Effector CD8-positive, alpha-beta T cell (primary cell): ENCODE results near the gene ACTL7A.
"Not testable (repeated sequence)": the region's sequence is repeated elsewhere in the genome, so short reads cannot be mapped to it uniquely, and the experiment has no call there.

ENCODE experiments used
- DNase-seq: peaks from one replicate; lab custom pipeline; 2025; lab: John Stamatoyannopoulos, UW

The ACTL7A gene

DNA sequence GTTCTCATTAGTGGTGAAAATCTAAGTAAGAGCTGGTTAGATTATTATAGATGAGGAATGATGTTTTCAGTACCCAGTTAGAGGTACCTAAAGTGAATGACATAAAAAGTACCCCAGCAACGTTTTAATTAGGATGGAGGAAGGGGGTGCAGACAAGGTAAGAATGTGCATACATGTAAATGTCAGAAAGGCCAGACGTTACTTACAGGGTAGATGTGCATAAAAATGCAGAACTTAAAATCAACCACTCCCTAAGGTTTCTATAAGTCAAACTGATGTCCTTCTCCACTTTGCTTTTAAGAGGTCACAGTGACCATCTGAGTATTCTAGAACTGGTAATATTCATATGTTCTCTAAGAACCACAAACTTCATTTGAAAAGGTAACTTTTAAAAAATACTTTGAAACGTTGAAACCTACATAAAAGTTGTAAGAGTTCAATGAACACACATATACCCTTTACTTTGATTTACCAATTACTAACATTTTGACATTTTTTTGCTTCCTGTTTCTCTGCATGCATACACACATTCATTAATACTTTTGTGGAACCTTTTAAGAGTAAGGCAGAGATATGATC lies 18.8 kb downstream of the ACTL7A start:
- no peak for DNase-seq

DNA sequence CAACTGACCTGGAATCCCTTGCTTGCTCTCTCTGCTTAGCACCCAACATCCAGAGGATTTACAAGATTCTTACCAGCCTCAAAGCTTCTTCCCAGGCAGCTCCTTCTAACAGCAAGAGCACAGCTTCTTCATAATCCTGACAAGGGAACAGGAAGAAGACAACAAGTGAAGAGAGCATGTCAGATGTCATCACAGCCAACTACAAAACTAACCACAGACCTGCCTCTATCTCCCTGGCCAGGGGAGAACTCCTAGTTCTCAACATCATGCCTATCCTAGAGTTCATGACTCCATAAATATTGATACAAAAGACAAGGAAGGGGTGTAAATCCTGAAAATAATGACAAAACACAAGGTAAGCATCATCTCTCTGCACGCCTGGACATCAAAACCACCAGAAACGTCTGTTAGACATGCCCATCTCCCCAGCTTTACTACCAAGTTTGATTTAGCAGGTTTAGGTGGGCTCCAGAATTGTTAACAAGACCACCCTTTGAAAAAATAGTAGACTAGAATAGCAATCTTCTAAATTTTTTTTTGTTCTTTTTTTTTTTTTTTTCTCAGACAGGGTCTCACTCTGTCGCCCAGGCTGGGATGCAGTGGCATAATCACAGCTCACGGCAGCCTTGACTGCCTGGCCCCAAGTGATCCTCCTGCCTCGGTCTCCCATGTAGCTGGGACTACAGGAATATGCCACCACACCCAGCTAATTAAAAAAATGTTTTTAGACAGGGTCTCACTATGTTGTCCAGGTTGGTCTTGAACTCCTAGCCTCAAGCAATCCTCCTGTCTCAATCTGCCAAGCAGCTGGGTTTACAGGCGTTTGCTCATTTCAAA lies 20.2 kb downstream of the ACTL7A start:
- no peak for DNase-seq

DNA sequence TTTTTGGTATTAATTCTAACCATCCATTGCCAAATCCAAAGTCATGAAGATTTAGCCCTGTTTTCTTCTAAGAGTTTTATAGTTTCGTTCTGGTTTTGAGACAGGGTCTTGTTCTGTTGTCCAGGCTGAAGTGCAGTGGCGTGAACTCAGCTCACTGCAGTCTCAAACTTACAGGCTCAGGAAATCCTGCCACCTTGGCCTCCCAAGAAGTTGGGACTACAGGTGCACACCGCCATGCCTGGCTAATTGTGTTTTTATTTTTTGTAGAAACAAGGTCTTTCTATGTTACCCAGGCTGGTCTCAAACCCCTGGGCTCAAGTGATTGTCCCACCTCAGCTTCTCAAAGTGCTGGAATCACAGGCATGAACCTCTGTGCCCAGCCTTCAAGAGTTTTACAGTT lies 21.0 kb downstream of the ACTL7A start:
- DNase-seq: no peak

DNA sequence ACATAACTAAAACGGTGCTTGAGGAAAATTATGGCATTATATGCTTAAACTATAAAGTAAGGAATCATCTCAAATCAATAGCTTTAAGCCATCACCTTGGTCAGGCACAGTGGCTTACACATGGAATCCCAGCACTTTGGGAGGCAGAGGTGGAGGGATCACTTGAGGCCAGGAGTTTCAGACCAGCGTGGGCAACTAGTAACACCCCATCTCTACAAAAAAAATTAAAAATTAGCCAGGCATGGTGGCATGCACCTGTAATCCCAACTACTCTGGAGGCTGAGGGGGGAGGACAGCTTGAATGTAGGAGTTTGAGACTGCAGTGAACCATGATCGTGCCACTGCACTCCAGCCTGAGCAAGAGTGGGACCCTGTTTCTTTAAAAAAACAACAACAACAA lies 22.6 kb downstream of the ACTL7A start:
- DNase-seq: no peak

DNA sequence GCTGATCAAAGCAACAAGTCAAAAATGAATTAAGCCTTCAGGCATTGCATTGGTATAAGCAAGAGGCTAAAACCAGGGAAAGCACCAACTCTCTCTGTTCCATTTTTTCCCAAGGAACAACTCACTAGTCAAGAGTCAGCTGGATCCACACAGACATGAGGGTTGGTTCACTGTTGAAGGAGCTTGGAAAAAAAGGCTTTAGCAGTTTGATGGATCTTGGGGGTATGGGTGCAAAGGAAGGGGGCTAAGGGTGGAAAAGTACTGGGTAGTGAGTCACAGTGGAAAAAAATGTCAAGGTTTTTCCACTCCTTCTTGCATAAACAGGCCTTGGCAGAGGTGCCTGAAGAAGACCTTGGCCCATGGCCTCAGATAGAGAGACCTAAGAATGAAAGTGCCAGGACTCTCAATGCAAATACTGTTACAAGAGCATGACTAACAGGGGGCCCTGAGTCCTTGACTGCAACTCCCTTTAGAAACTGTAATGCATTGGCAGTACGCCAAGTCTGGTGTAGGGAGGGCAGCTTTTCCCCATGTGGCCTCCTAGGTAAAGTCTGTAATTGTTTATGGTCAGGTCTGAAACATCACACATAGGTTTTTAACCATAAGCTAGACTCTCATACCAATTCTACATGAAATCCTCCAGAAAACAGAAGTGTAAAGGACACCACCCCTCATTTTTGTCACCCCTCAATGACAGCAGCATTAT lies 23.7 kb downstream of the ACTL7A start:
- no peak for DNase-seq

DNA sequence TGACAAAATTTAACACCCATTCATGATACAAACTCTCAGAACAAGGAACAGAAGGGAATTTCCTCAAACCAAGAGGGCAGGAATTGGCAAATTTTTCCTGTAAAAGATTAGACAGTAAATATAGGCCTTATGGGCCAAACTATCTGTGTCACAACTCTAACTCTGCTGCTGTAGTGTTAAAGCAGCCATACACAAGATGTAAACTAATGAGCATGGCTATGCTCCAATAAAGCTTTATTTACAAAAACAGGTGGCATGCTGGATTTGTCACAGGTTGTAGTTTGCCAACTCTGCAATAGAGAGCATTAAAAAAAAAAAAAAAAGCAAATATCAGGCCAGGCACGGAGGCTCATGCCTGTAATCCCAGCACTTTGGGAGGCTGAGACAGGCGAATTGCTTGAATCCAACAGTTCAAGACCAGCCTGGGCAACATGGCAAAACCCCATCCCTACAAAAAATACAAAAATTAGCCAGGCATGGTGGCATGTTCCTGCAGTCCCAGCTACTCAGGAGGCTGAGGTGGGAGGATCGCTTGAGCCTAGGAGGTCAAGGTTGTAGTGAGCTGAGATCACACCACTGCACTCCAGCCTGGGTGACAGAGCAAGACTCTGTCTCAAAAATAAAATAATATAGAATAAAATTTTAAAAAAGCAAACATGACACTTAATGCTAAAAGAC lies 24.7 kb downstream of the ACTL7A start:
- DNase-seq: not testable (repeated sequence)

DNA sequence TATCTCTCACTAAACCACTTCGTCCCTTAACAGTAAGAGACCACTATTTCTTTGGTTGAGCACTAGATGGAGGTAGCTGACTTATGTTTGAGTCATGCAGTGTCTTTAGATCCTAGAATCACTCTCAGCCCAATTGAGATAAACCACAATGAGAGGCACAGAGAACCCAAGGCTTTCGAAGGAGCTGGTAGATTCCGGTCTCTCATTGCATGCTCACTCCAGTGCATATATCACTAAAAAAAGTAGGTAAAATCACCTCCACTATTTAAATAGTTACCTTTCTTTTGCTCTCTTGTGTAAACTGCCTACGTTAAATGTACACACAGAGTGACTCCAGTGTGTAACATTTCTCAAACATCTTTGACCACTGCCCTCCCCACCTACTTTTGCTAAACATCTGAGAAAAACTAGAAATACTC lies 27.6 kb downstream of the ACTL7A start:
- DNase-seq: no peak

DNA sequence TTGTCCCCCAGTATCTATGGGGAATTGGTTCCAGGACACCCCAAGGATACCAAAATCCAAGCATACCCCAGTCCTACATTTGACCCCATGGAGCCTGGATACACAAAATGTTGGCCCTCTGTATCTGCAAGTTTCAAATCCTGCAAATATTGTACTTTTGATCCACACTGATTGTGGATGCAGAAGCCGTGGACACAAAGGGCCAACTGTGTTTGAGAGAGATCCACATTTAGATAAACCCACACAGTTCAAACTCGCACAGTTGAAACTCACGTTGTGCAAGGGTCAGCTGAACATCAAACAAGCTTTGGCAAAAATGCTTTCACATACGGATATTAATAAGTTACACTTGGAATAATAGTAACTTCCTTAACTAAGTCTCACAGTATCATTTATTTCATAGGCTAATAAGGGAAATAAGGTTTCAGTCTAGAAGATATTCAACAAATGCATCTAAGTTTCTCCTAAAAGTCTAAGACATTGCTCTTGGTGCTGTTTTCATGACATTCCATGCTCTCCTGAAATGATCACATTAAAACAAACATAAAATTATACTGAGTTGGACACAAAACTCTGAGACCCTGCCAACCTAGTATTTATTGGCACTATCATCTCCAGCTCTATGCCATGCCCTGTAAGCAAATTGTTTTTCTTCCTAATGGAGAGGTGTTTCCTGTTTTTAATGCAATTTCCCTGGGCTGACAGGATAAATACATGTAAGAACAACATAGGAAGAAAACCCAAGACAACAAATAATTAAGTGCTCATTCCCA lies 32.3 kb downstream of the ACTL7A start:
- no peak for DNase-seq

DNA sequence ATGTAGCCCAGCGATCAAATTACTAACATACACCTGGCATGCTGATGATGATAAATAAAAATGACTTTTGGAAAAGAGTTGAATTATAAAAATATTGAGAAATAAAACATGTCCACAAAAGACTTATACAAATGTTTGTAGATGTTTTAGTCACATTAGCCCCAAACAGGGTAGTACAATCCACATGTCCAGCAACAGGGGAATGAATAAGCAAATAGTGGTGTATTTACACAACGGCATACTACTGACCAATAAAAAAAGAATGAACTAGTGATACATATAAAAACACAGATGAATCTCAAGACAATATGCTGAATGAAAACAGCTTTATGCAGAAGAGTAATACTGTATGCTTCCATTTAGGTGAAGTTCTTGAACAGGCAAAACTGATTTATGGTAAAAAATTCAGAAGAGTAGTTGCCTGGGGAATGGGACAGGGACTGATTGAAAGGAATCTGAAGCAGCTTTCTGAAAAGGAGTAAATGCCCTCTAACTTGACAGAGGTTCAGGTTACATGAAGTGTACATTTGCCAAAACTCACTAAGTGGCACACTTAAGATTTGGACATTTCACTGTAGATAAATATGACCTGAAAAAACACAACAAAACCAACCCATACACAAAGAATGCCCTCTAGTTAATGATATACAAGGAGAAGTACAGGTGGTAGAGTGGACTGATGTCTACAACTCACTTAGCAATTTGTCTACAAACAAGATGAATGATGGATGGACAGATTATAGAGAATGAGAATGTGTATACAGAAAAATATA lies 35.4 kb downstream of the ACTL7A start:
- no peak for DNase-seq

DNA sequence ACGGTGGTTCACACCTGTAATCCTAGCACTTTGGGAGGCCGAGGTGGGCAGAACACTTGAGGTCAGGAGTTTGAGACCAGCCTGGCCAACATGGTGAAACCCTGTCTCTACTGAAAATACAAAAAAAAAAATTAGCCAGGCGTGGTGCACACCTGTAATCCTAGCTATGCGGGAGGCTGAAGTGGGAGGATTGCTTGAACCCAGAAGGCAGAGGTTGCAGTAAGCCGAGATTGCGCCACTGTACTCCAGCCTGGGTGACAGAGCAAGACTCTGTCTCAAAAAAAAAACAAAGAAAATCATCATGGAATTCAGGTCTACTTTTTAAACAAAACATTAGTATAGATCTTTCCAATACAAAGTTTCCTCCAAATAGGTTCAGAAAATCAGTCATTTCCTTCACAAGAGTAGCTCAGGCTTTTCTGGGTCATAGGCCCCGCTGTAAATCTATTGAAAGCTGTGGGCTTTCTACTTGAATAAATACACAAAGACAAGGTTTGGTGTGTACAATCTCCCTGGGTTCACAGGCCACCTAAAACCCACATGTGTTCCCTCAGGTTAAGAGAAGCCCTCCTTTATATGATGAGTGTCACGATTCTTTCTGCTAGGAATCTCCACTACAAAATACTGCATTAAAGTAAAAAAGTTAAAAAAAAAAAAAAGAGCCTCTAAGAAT lies 37.1 kb downstream of the ACTL7A start:
- DNase-seq: not testable (repeated sequence)

DNA sequence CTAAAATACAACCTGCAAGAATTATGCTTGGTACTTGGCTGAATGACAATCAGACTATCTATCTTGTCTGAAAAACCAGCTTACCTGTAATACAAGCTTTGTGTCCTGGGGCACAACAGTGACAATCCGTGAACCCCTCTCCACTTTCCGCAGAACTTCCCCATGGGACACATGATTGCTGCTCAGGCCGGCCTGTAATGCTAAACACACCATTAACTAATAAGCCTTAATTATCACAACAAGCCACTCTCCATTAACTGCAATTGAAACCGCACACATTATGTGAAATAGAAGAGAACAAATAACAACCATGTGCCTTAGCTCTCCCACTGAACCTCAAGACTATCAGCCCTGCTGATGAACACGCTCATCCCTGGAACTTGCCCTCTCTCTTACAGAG lies 38.1 kb downstream of the ACTL7A start:
- DNase-seq: no peak

DNA sequence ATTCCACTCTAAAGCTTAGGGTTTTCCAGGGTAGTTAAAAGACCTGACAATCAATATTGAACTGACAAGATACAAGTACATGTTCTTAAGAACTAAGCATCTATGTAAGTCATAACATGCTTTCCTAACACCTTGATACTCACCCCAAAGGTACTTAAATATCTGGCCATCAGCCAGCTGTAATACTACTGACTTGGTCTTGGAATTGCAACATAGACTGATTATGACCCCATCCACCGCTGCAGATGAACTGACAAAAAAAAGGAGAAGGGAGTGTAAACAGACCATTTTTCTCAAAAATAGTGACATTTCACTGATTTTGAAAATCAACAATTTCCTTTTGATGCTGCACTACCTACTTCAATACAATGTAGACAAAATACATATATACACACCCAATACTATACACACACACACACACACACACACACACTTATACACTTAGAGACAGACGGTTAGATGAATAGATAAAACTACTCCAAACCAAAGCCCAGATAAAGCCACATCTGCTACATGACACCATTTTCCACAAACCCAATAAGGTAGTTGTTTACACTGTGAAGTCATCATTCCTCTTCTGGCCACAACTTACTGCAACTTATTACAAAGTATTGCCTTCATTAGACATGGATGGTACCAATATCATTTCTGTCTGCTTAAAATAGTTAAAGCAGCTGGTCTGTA lies 41.5 kb downstream of the ACTL7A start:
- DNase-seq: no peak

DNA sequence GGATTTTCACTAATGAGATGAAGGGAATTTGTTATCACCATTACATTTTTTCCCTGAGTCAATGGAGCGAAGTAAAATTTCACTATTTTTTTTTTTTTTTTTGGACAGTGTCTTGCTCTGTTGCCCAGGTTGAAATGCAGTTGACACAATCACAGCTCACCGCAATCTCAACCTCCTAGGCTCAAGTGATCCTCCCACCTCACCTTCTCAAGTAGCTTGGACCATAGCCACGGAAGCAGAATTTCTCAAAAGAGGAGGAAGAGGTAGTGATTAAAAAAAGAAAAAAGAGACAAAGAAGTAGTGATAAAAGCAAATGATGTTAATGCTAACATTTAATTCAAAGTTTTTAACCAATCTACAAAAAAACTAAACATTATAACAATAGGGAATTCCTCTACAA lies 42.1 kb downstream of the ACTL7A start:
- DNase-seq: no peak

DNA sequence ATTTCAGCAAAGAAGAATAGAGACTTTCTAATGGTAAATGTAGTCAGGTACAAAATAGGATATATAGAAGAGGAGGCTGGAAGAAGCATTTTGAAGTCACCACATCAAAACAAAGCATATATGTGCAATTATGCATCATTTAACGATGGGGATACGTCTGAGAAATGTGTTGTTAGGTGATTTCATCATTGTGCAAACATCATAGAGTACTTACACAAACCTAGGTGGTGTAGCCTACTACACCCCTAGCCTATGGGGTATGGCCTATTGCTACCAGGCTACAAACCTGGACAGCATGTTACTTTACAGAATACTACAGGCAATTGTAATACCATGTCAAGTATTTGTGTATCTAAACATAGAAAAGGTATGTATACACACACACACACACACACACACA lies 43.4 kb downstream of the ACTL7A start:
- no peak for DNase-seq

DNA sequence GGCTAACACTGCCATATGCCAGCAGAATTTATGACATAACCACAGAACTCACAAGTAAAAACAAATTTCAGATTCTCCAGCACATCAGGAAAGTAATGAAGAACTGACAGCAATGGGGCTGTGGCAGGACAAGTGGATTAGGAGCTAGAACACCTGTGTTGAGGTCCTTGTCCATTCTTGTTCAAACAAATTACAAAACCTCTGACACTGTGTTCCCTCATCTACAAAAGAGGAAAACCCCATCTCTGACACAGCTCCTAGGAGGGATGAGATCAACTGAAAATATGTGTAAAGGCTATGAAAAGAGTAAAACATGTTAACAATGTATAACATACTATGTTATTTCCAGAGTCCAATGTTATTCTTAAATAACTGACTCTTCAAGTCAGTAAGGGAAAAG lies 48.3 kb downstream of the ACTL7A start:
- no peak for DNase-seq

DNA sequence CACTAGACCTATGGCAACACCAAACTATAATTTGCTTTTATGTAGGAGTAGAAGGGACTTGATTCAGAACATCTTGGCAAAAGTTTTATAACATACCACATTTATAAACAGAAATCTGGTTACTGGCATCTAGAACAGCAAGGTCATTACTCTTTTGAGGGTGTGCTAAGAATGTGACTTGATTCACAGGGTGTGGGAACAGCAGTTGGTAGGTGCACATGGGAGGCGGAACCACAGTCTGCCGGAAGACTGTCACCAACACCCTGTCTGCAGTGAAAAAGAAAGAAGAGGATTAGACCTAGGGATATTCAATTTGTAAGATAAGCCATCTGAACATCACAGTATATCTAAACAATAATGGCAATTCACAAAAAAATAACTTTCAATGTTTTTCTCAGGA lies 48.8 kb downstream of the ACTL7A start:
- no peak for DNase-seq

DNA sequence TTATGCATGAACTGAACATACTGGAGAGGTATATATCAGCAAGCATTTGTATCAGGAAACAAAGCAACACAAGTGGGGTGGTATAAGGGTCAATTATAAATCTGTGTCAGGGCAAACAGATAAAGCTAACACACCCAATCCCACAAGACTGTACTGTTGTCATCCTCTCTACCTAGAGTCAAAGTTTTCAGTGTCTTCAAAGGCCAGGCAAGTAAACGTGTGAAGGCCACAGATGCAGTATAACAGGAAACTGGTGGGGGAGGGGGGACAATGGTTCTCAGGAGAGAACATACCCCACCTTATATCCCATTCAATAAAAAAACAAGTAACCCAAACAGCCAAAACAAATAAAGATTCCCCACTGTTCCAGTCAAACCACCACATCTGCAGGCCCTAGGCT lies 49.8 kb downstream of the ACTL7A start:
- DNase-seq: no peak
